Measurements from ENCODE around the gene CYTH4. TPM values are rescaled to one million over a fixed set of nuclear protein-coding genes. Genes with fewer than 3 reads are reported as not detected.

CYTH4 gene
- polyA plus RNA-seq, 1 donor (not counting 4 experiments of a cell fraction or from before 2014, with no cell fraction given): 0.05 TPM

- Histone ChIP-seq H3K27me3 (ENCODE audit: control insufficient read depth, extremely low read depth, insufficient read depth, low read length) (peaks cover 31% of the 10 kb centered on the region), H2AFZ (ENCODE audit: control insufficient read depth, low read length) (no peak overlapping the region)
- dilution Hi-C loops (cut with MboI; ENCODE audit: extremely low pct_ligation_motif_present, low sequenced_read_pairs): no loop called here
These were observed 61.8 kb downstream of the CYTH4 start for GRCh38 chr22:37343863-37344734.

GRCh38 chr22:37344735-37345449 lies 62.6 kb downstream of the CYTH4 start:
- Histone ChIP-seq H3K36me3 (ENCODE audit: control insufficient read depth in 2 of 2, extremely low read depth in 1 of 2, insufficient read depth in 2 of 2, low read length in 2 of 2) (no peaks in the 10 kb centered on the region), H2AFZ (ENCODE audit: control insufficient read depth, low read length) (no peak overlapping the region), H3K9ac (ENCODE audit: control insufficient read depth, extremely low read depth, insufficient read depth, low read length) (no peak overlapping the region), H3K9me1 (ENCODE audit: control insufficient read depth, extremely low read depth, insufficient read depth, low read length) (no peaks in the 10 kb centered on the region), H3K4me3 (ENCODE audit: control insufficient read depth in 2 of 3, extremely low read depth in 1 of 3, insufficient read depth in 2 of 3, low read depth in 1 of 3, low read length in 3 of 3) (no peak overlapping the region), H3K27me3 (ENCODE audit: control insufficient read depth, extremely low read depth, insufficient read depth, low read length) (peaks cover 28% of the 10 kb centered on the region), H3K79me2 (ENCODE audit: control insufficient read depth, insufficient read depth, low read length) (no peaks in the 10 kb centered on the region), H3K4me2 (ENCODE audit: control insufficient read depth, extremely low read depth, insufficient read depth, low read depth, low read length) (no peak overlapping the region), H3K27ac (ENCODE audit: control insufficient read depth, insufficient read depth, low read length) (no peak overlapping the region), H3K9me3 (ENCODE audit: control insufficient read depth, low read depth, low read length) (no peaks in the 10 kb centered on the region), H3K4me1 (ENCODE audit: control insufficient read depth, extremely low read depth, insufficient read depth, low read length) (peaks cover 5% of the 10 kb centered on the region), H4K20me1 (ENCODE audit: control insufficient read depth, extremely low read depth, insufficient read depth, low read length) (no peaks in the 10 kb centered on the region)
- no peak for TF ChIP-seq EZH2 (IDR thresholded peaks at IDR 0.05; ENCODE audit: low read length)
- TF ChIP-seq CTCF (optimal IDR thresholded peaks at IDR 0.05 in 1 of 3, IDR thresholded peaks at IDR 0.05 in 1 of 3, conservative IDR thresholded peaks at IDR 0.05 in 1 of 3; ENCODE audit: extremely low read depth in 1 of 3, insufficient read depth in 2 of 3, low read length in 3 of 3): no peak
- DNase-seq (ENCODE audit: low read depth, low spot score): no peak
- FAIRE-seq: no peak
- dilution Hi-C loops (cut with MboI; ENCODE audit: extremely low pct_ligation_motif_present, low sequenced_read_pairs): no loop called here

More at GRCh38 chr22:37343863-37344734, 61.8 kb downstream of the CYTH4 start:
- no peaks in the 10 kb centered on the region for H3K9me3 ChIP-seq (ENCODE audit: control insufficient read depth, low read depth, low read length)
- no peak overlapping the region for H3K9ac ChIP-seq (ENCODE audit: control insufficient read depth, extremely low read depth, insufficient read depth, low read length)
- H3K4me2 ChIP-seq (ENCODE audit: control insufficient read depth, extremely low read depth, insufficient read depth, low read depth, low read length): no peak overlapping the region
- no peak for FAIRE-seq
- no peak for TF ChIP-seq EZH2 (IDR thresholded peaks at IDR 0.05; ENCODE audit: low read length)
- TF ChIP-seq CTCF (optimal IDR thresholded peaks at IDR 0.05 in 1 of 3, IDR thresholded peaks at IDR 0.05 in 1 of 3, conservative IDR thresholded peaks at IDR 0.05 in 1 of 3; ENCODE audit: extremely low read depth in 1 of 3, insufficient read depth in 2 of 3, low read length in 3 of 3): no peak
- peaks cover 5% of the 10 kb centered on the region for H3K4me1 ChIP-seq (ENCODE audit: control insufficient read depth, extremely low read depth, insufficient read depth, low read length)
- H3K79me2 ChIP-seq (ENCODE audit: control insufficient read depth, insufficient read depth, low read length): no peaks in the 10 kb centered on the region
- no peak overlapping the region for H3K27ac ChIP-seq (ENCODE audit: control insufficient read depth, insufficient read depth, low read length)
- no peak overlapping the region for H3K4me3 ChIP-seq (ENCODE audit: control insufficient read depth in 2 of 3, extremely low read depth in 1 of 3, insufficient read depth in 2 of 3, low read depth in 1 of 3, low read length in 3 of 3)
- no peaks in the 10 kb centered on the region for H3K36me3 ChIP-seq (ENCODE audit: control insufficient read depth in 2 of 2, extremely low read depth in 1 of 2, insufficient read depth in 2 of 2, low read length in 2 of 2)
- H3K9me1 ChIP-seq (ENCODE audit: control insufficient read depth, extremely low read depth, insufficient read depth, low read length): no peaks in the 10 kb centered on the region
- DNase-seq (ENCODE audit: low read depth, low spot score): no peak
- H4K20me1 ChIP-seq (ENCODE audit: control insufficient read depth, extremely low read depth, insufficient read depth, low read length): no peaks in the 10 kb centered on the region
